ENCODE data around the gene STARD13. TPM values are rescaled to one million over a fixed set of nuclear protein-coding genes. Genes with fewer than 3 reads are reported as not detected.
"Not testable (repeated sequence)": the region's sequence is repeated elsewhere in the genome, so short reads cannot be mapped to it uniquely, and the experiment has no call there.

STARD13 gene
- total RNA-seq, 2 donors from 2014 or later = 0.50 TPM; not detected in 1

DNA sequence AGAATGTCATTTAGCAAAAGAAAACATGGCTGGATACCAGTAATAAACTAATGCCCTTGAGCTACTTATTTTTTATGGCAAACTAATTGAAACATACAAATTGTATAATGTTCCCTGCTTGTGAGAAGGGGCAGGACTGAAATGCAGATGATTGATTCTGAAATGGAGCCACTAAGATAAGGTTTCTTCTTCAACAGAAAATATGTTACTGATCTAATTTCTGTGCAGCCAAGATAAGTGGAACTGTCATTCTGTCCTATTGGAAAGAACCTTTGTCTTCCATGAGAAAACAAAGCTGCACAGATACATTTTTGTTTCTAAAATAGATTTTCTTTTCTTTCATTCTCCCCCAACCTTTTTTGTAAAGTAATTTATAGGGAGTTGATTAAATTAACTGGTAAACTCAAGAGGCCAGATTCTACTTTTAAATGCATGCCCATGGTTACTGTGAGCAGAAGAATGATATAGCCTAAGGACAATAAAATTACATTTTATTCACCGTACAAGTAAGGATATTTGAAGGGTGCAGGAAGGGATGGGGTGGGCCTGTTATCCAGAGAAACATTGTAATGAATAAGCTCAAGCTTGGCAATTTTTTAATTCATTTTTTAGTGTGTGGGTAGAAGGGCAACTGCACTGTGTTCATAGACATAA lies 39.9 kb downstream of the STARD13 start:
- Mint-ChIP-seq H3K9me3 (no peaks in the 10 kb centered on the region), H3K27me3 (peaks cover 0 to 8% of the 10 kb centered on the region in 2 donors), H3K27ac (no peak overlapping the region), H3K36me3 (no peaks in the 10 kb centered on the region), H3K4me1 (ENCODE audit: low read depth in 2 of 2) (no peaks in the 10 kb centered on the region), H3K4me3 (no peak overlapping the region)
- DNase-seq (ENCODE audit: low spot score) (no peak), ATAC-seq (no peak)

DNA sequence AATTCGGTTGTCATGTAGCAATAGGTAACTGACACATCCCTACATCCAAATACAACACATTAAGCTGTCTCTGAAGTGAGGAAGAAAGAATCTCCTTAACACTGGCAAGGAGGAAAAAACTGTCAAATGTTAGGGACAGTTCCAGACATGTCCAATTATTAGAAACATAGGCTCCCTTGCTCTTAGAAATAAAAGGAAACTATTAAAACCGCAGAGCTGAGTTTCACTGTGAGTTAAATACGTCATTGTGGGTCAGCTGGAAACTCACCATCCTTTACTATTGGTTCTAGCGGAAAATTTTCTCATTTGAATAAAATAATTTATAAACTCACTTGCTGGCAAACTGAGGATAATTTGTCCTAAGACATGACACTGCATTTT lies 40.7 kb downstream of the STARD13 start:
- H3K36me3 Mint-ChIP-seq = no peaks in the 10 kb centered on the region
- H3K4me1 Mint-ChIP-seq (ENCODE audit: low read depth in 2 of 2) = no peaks in the 10 kb centered on the region
- H3K4me3 Mint-ChIP-seq = no peak overlapping the region
- H3K27ac Mint-ChIP-seq = no peak overlapping the region
- ATAC-seq (no peak), DNase-seq (ENCODE audit: low spot score) (no peak)
- H3K27me3 Mint-ChIP-seq = peaks cover 0 to 8% of the 10 kb centered on the region in 2 donors
- H3K9me3 Mint-ChIP-seq = no peaks in the 10 kb centered on the region

DNA sequence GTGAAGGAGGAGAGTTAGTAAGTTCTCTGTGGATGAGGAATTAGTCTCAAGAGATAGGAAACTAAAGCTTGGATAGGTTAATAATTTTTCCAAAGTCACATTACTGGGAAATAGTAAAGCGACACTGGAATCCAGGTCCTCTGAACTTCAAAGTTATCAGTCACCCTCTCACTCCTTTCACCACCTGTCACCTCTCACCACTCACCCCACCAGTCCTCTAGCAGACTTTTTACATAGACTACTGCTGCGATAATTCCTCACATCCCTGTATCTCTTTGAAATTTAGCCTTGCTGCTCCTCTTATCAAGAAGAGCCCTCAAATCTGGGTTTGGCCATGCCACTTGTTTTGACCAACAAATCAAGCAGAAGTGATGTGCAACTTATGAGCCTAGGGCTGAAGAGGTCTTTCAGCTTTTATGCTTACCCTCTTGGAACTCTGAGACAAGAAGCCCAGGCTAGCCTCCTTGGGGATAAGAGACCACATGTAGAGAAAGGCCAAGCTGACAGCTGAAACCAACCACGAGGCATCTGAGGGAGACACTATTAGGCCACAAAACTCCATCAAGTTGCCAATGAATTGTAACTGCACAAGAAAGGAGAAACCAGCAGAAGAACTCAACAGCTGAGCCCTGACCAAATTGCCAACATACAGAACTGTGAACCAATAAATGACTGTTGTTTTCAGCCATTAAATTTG lies 41.2 kb downstream of the STARD13 start:
- no peak for ATAC-seq
- H3K9me3 Mint-ChIP-seq = no peaks in the 10 kb centered on the region
- DNase-seq (ENCODE audit: low spot score) = no peak
- H3K4me1 Mint-ChIP-seq (ENCODE audit: low read depth in 2 of 2) = no peaks in the 10 kb centered on the region
- H3K4me3 Mint-ChIP-seq = no peak overlapping the region
- H3K27me3 Mint-ChIP-seq = peaks cover 0 to 8% of the 10 kb centered on the region in 2 donors
- no peaks in the 10 kb centered on the region for H3K36me3 Mint-ChIP-seq
- no peak overlapping the region for H3K27ac Mint-ChIP-seq

- no peaks in the 10 kb centered on the region for H3K36me3 Mint-ChIP-seq
- H3K9me3 Mint-ChIP-seq = no peaks in the 10 kb centered on the region
- H3K27ac Mint-ChIP-seq = no peak overlapping the region
- DNase-seq (ENCODE audit: low spot score) (no peak), ATAC-seq (no peak)
- H3K4me1 Mint-ChIP-seq (ENCODE audit: low read depth in 2 of 2) = no peaks in the 10 kb centered on the region
- H3K4me3 Mint-ChIP-seq = no peak overlapping the region
- H3K27me3 Mint-ChIP-seq = peaks cover 0 to under 1% of the 10 kb centered on the region in 2 donors
Measured at GRCh38 chr13:33242984-33243617, 42.5 kb downstream of the STARD13 start.

- H3K36me3 Mint-ChIP-seq = not testable (repeated sequence)
Measured at GRCh38 chr13:33242372-33242771, 43.2 kb downstream of the STARD13 start.

GRCh38 chr13:33236021-33236420 lies 49.5 kb downstream of the STARD13 start:
- peaks cover 4% of the 10 kb centered on the region for H3K9me3 Mint-ChIP-seq
- no peaks in the 10 kb centered on the region for H3K4me1 Mint-ChIP-seq (ENCODE audit: low read depth in 2 of 2)
- H3K27ac Mint-ChIP-seq = no peak overlapping the region
- H3K27me3 Mint-ChIP-seq = peaks cover 4 to 16% of the 10 kb centered on the region in 2 donors
- no peak overlapping the region for H3K4me3 Mint-ChIP-seq
- DNase-seq (ENCODE audit: low spot score) (no peak), ATAC-seq (no peak)
- H3K36me3 Mint-ChIP-seq = no peaks in the 10 kb centered on the region

More at GRCh38 chr13:33242372-33242771, 43.2 kb downstream of the STARD13 start:
- H3K27me3 Mint-ChIP-seq; H3K4me3 Mint-ChIP-seq; ATAC-seq; H3K9me3 Mint-ChIP-seq; H3K4me1 Mint-ChIP-seq (ENCODE audit: low read depth in 2 of 2); H3K27ac Mint-ChIP-seq; DNase-seq (ENCODE audit: low spot score): not testable (repeated sequence)

DNA sequence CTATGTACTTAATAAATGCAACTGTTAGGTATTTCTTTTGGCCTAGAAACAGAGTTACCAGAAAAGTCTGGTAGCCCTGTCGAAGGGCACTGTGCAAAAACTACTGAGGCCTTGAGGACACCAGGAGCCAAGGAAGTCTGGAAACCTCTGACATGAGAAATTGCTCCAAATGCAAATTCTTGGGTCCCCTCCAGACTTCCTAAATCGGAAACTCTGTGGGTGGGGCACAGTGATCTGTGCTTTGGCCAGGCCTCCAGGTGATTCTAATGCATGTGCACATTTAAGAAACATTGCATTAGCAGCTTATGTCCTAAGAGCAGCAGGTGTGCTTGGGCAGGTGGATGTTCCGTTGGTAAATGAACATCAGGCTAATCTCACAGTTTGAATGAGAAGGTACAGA lies 50.0 kb downstream of the STARD13 start:
- Mint-ChIP-seq H3K27me3 (peaks cover 6 to 16% of the 10 kb centered on the region in 2 donors), H3K9me3 (peaks cover 4% of the 10 kb centered on the region), H3K4me1 (ENCODE audit: low read depth in 2 of 2) (no peaks in the 10 kb centered on the region), H3K4me3 (no peak overlapping the region), H3K36me3 (no peaks in the 10 kb centered on the region), H3K27ac (no peak overlapping the region)
- ATAC-seq (no peak), DNase-seq (ENCODE audit: low spot score) (no peak)

- H3K4me3 Mint-ChIP-seq = no peak overlapping the region
Measured at GRCh38 chr13:33235078-33235477, 50.5 kb downstream of the STARD13 start.

GRCh38 chr13:33233547-33233946 lies 52.0 kb downstream of the STARD13 start:
- H3K27ac Mint-ChIP-seq = no peak overlapping the region
- ATAC-seq (peak in 1 of 2 donors; percentile 36), DNase-seq (ENCODE audit: low spot score) (no peak)
- no peaks in the 10 kb centered on the region for H3K4me1 Mint-ChIP-seq (ENCODE audit: low read depth in 2 of 2)
- peaks cover 7 to 16% of the 10 kb centered on the region in 2 donors for H3K27me3 Mint-ChIP-seq
- H3K36me3 Mint-ChIP-seq = no peaks in the 10 kb centered on the region
- H3K4me3 Mint-ChIP-seq = no peak overlapping the region
- H3K9me3 Mint-ChIP-seq = peaks cover 4% of the 10 kb centered on the region

More at GRCh38 chr13:33235078-33235477, 50.5 kb downstream of the STARD13 start:
- Mint-ChIP-seq H3K27ac (no peak overlapping the region), H3K27me3 (peaks cover 7 to 16% of the 10 kb centered on the region in 2 donors), H3K9me3 (peaks cover 4% of the 10 kb centered on the region), H3K36me3 (no peaks in the 10 kb centered on the region), H3K4me1 (ENCODE audit: low read depth in 2 of 2) (no peaks in the 10 kb centered on the region)
- no peak for DNase-seq (ENCODE audit: low spot score)
- ATAC-seq = no peak

GRCh38 chr13:33232883-33233282 lies 52.7 kb downstream of the STARD13 start:
- ATAC-seq (no peak), DNase-seq (ENCODE audit: low spot score) (no peak)
- peaks cover 4% of the 10 kb centered on the region for H3K9me3 Mint-ChIP-seq
- H3K36me3 Mint-ChIP-seq = no peaks in the 10 kb centered on the region
- H3K27ac Mint-ChIP-seq = no peak overlapping the region
- peaks cover 8 to 18% of the 10 kb centered on the region in 2 donors for H3K27me3 Mint-ChIP-seq
- no peak overlapping the region for H3K4me3 Mint-ChIP-seq
- H3K4me1 Mint-ChIP-seq (ENCODE audit: low read depth in 2 of 2) = no peaks in the 10 kb centered on the region

DNA sequence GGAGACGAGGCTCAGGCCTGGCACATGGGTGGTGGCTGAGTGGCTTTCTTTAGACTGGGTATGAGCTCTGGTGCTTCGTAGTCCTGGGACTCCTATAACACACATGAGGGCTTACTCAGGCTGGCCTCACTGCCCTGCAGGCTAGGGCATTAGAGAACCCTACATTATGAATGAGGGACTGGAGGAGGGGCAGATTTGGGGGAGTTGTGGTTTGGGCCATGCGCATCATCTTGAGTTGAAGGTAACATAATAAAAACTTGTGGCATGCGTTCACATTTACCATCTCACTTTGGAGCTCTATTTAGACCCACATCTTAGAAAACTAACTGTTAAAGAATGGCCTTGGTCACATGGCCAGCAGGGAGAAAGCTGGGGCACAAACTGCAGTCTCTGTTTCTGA lies 54.2 kb downstream of the STARD13 start:
- DNase-seq (ENCODE audit: low spot score) (no peak), ATAC-seq (no peak)
- no peak overlapping the region for H3K4me3 Mint-ChIP-seq
- no peaks in the 10 kb centered on the region for H3K36me3 Mint-ChIP-seq
- H3K4me1 Mint-ChIP-seq (ENCODE audit: low read depth in 2 of 2) = no peaks in the 10 kb centered on the region
- peaks cover 4% of the 10 kb centered on the region for H3K9me3 Mint-ChIP-seq
- peaks cover 7 to 13% of the 10 kb centered on the region in 2 donors for H3K27me3 Mint-ChIP-seq
- no peak overlapping the region for H3K27ac Mint-ChIP-seq

DNA sequence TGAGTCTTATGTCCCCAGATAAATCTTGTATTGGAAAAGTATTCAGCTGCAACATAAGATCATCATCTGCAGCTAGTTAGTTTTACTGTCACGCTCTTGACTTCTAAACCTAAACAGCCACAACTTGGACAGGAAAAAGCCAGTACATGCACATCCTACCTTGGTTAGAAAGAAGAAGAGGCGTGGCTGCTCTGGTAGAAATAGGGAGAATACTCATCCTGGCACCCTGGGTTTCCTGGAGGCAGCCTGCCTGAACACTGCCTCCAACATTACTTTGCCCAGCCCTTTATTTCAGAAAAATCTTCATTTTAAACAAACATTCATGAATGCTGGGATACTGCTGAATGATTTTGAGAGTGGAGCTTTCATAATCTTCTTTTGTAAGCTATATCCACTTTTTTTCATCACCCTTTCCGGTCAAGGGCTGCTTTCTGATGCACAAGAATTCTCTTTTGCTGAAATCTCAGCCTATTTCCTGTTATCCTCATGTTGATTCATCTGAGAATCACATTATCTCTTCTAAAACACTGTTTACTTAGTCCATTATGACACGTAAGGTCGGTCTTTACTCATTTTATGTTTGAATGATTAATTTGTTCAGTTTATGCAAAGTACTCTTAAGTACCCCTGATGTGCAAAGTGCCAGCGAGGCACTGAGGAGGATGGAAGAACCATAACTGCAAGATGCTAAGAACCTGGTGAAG lies 55.2 kb downstream of the STARD13 start:
- Mint-ChIP-seq H3K27me3 (peaks cover 7 to 13% of the 10 kb centered on the region in 2 donors), H3K36me3 (no peaks in the 10 kb centered on the region), H3K4me1 (ENCODE audit: low read depth in 2 of 2) (no peaks in the 10 kb centered on the region), H3K27ac (no peak overlapping the region), H3K4me3 (no peak overlapping the region), H3K9me3 (peaks cover 4% of the 10 kb centered on the region)
- ATAC-seq = no peak
- no peak for DNase-seq (ENCODE audit: low spot score)

DNA sequence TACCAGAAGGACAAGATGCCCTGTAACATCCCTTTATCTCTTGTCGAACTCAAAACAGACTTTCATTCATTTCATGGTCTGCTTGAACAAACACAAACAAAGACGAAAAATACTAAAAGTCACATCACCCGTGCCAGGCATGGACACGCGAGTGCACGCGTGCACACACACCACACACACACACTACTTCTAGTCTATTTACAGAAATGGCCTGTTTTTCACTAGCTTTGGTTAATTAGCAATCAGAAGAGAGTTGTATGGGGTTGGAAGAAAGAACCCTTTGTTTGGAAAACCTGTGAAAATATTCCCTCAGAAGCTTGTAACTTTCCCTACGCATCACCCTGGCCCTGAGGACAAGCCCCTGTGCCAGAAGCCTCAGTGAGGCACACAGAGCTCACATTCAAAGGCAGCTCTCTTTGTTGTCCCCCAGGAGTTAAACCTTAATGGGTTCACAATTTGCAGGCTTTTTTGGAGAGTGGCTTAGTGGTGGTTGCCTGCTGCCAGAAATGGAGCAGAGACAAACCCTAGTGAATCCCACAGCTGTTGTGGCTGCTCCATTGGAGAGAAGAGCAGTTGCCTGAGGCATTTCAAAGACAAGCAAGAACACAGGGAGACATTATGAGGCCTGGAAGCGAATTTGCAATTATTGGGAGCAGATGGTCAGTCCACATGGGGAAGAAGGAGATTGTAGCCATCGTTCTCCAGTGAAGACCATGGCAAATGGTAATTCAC lies 55.9 kb downstream of the STARD13 start:
- Mint-ChIP-seq H3K27me3 (peaks cover 7 to 13% of the 10 kb centered on the region in 2 donors), H3K27ac (no peak overlapping the region), H3K36me3 (no peaks in the 10 kb centered on the region), H3K9me3 (peaks cover 4% of the 10 kb centered on the region), H3K4me3 (no peak overlapping the region), H3K4me1 (ENCODE audit: low read depth in 2 of 2) (no peaks in the 10 kb centered on the region)
- ATAC-seq (no peak), DNase-seq (ENCODE audit: low spot score) (no peak)
